Neural cell (in vitro differentiated cells): ENCODE results near the gene MAST4.

Source experiments
- CTCF ChIP-seq: fragments of 450-650 bp; IDR thresholded peaks from 2 replicates; pipeline ENCODE4 v1.5.1; 2014; ENCODE audit warnings: antibody characterized with exemption, mild to moderate bottlenecking, moderate library complexity; ENCODE audit not compliant: poor library complexity, severe bottlenecking
- EZH2 ChIP-seq: fragments of 200-600, 300-800 bp; shearing (Covaris generic), sonication (generic); IDR thresholded peaks from 2 replicates; pipeline ENCODE4 v1.6.1; 2014; ENCODE audit warnings: antibody characterized with exemption, low read length, borderline replicate concordance, mild to moderate bottlenecking; ENCODE audit not compliant: insufficient read depth, poor library complexity, severe bottlenecking
- TAF1 ChIP-seq: IDR thresholded peaks from 2 replicates; pipeline ENCODE4 v1.6.1; 2012; ENCODE audit warnings: low read depth
- TF ChIP-seq, protein P1 (sequence below): IDR thresholded peaks from 2 replicates; pipeline ENCODE4 v1.6.1; 2012; ENCODE audit warnings: borderline replicate concordance

DNA sequence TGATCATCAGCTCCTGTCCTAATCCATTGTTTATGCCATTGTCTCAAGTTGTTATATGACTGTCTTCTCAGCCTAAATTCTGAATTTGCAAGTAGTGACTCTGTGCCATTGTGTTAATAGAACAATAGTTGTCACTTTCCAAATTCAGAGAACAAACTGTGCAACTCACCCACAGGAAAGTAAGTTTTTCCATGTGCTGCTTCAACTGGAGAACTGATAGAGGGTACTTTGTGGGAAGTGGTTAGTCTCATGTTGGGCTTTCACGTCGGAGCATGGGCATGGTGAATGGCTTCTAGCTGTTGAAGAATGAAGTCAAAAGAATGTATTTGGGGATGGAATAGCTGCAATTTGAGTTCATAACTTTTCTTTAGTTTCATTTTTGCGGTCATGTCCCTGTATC lies 454.4 kb downstream of the MAST4 start:
- TF ChIP-seq CTCF (no peak), EZH2 (no peak), TAF1 (no peak)
- TF ChIP-seq, protein P1, sequence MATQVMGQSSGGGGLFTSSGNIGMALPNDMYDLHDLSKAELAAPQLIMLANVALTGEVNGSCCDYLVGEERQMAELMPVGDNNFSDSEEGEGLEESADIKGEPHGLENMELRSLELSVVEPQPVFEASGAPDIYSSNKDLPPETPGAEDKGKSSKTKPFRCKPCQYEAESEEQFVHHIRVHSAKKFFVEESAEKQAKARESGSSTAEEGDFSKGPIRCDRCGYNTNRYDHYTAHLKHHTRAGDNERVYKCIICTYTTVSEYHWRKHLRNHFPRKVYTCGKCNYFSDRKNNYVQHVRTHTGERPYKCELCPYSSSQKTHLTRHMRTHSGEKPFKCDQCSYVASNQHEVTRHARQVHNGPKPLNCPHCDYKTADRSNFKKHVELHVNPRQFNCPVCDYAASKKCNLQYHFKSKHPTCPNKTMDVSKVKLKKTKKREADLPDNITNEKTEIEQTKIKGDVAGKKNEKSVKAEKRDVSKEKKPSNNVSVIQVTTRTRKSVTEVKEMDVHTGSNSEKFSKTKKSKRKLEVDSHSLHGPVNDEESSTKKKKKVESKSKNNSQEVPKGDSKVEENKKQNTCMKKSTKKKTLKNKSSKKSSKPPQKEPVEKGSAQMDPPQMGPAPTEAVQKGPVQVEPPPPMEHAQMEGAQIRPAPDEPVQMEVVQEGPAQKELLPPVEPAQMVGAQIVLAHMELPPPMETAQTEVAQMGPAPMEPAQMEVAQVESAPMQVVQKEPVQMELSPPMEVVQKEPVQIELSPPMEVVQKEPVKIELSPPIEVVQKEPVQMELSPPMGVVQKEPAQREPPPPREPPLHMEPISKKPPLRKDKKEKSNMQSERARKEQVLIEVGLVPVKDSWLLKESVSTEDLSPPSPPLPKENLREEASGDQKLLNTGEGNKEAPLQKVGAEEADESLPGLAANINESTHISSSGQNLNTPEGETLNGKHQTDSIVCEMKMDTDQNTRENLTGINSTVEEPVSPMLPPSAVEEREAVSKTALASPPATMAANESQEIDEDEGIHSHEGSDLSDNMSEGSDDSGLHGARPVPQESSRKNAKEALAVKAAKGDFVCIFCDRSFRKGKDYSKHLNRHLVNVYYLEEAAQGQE: no peak
